Neural cell (in vitro differentiated cells): ENCODE results near the gene DCST1. TPM values are rescaled to one million over a fixed set of nuclear protein-coding genes. Genes with fewer than 3 reads are reported as not detected.

Experiments
- H2AFZ ChIP-seq: fragments of 200-600, 300-800 bp; sonication (generic), shearing (Covaris generic); 2 replicates; pipeline ENCODE4 v1.6.0; 2014; ENCODE audit warnings: low read depth, mild to moderate bottlenecking, antibody characterized with exemption, low read length, moderate library complexity
- H3F3A ChIP-seq: fragments of 200-600 bp; shearing (Covaris generic); 2 replicates; pipeline ENCODE4 v1.6.1; 2016; ENCODE audit warnings: mild to moderate bottlenecking, moderate library complexity, mixed read lengths, antibody characterized with exemption, low read length; ENCODE audit not compliant: insufficient read depth, poor library complexity, severe bottlenecking
- H3K27ac ChIP-seq: fragments of 200-600, 300-800 bp; sonication (generic), shearing (Covaris generic); 2 replicates; pipeline ENCODE4 v1.5.1; 2014; ENCODE audit warnings: mild to moderate bottlenecking, low read length, moderate library complexity
- H3K27me3 ChIP-seq: fragments of 300-800, 200-600 bp; sonication (generic), shearing (Covaris generic); 2 replicates; pipeline ENCODE4 v1.6.0; 2014; ENCODE audit warnings: mild to moderate bottlenecking, low read depth, low read length, moderate library complexity; ENCODE audit not compliant: insufficient read depth
- H3K36me3 ChIP-seq: fragments of 300-800, 200-600 bp; sonication (generic), shearing (Covaris generic); 2 replicates; pipeline ENCODE4 v1.5.1; 2014; ENCODE audit warnings: mild to moderate bottlenecking, antibody characterized with exemption, low read length, moderate library complexity; ENCODE audit not compliant: insufficient read depth
- H3K4me2 ChIP-seq: fragments of 300-800, 200-600 bp; sonication (generic), shearing (Covaris generic); 2 replicates; pipeline ENCODE4 v1.6.0; 2014; ENCODE audit warnings: mild to moderate bottlenecking, low read length
- H3K4me3 ChIP-seq: fragments of 300-800, 200-600 bp; sonication (generic), shearing (Covaris generic); 2 replicates; pipeline ENCODE4 v1.5.1; 2014; ENCODE audit warnings: mild to moderate bottlenecking, low read length, moderate library complexity
- H3K79me2 ChIP-seq: fragments of 200-600 bp; shearing (Covaris generic); replicated peaks from 2 replicates; pipeline ENCODE4 v1.6.0; 2014; ENCODE audit warnings: mild to moderate bottlenecking, low read length, moderate library complexity; ENCODE audit not compliant: insufficient read depth
- H3K9ac ChIP-seq: fragments of 300-800, 200-600 bp; sonication (generic), shearing (Covaris generic); 2 replicates; pipeline ENCODE4 v1.6.1; 2016; ENCODE audit warnings: mild to moderate bottlenecking, low read length, mixed read lengths
- H3K9me2 ChIP-seq: fragments of 200-600 bp; shearing (Covaris generic); 2 replicates; pipeline ENCODE4 v1.6.1; 2016; ENCODE audit warnings: mild to moderate bottlenecking, low read length, mixed read lengths; ENCODE audit not compliant: insufficient read depth
- H3K9me3 ChIP-seq: fragments of 200-600, 300-800 bp; sonication (generic), shearing (Covaris generic); 2 replicates; pipeline ENCODE4 v1.6.1; 2016; ENCODE audit warnings: mild to moderate bottlenecking, mixed run types, low read length, moderate library complexity, mixed read lengths
- H4K20me1 ChIP-seq: fragments of 200-600 bp; shearing (Covaris generic); 2 replicates; pipeline ENCODE4 v1.6.1; 2016; ENCODE audit warnings: mild to moderate bottlenecking, mixed run types; ENCODE audit not compliant: insufficient read depth
- EP300 ChIP-seq: fragments of 450-650 bp; conservative IDR thresholded peaks from 2 replicates; pipeline ENCODE4 v1.6.1; 2014; ENCODE audit warnings: antibody characterized with exemption, mild to moderate bottlenecking, moderate library complexity; ENCODE audit not compliant: poor library complexity, severe bottlenecking
- EZH2 ChIP-seq: fragments of 200-600, 300-800 bp; shearing (Covaris generic), sonication (generic); IDR thresholded peaks from 2 replicates; pipeline ENCODE4 v1.6.1; 2014; ENCODE audit warnings: antibody characterized with exemption, low read length, borderline replicate concordance, mild to moderate bottlenecking; ENCODE audit not compliant: insufficient read depth, poor library complexity, severe bottlenecking
- MXI1 ChIP-seq: fragments of 450-650 bp; conservative IDR thresholded peaks from 2 replicates; pipeline ENCODE4 v1.6.1; 2014; ENCODE audit warnings: antibody characterized with exemption, mild to moderate bottlenecking; ENCODE audit not compliant: poor library complexity, severe bottlenecking
- POLR2AphosphoS5 ChIP-seq: IDR thresholded peaks from 2 replicates; pipeline ENCODE4 v1.6.1; 2012
- RAD21 ChIP-seq: fragments of 450-650 bp; conservative IDR thresholded peaks from 2 replicates; pipeline ENCODE4 v1.6.1; 2014; ENCODE audit warnings: antibody characterized with exemption, mild to moderate bottlenecking, moderate library complexity
- SMC3 ChIP-seq: fragments of 450-650 bp; conservative IDR thresholded peaks from 2 replicates; pipeline ENCODE4 v1.6.1; 2014; ENCODE audit warnings: antibody characterized with exemption, mild to moderate bottlenecking, moderate library complexity; ENCODE audit not compliant: poor library complexity
- TAF1 ChIP-seq: IDR thresholded peaks from 2 replicates; pipeline ENCODE4 v1.6.1; 2012; ENCODE audit warnings: low read depth
- polyA plus RNA-seq: library from polyadenylated mRNA; depleted of rRNA; stranded (reverse); fragments of >200 nt; gene quantifications from 2 replicates; pipeline ENCODE4 v1.2.3, GENCODE V29; 2014
- TF ChIP-seq, protein P1 (sequence below): IDR thresholded peaks from 2 replicates; pipeline ENCODE4 v1.6.1; 2012; ENCODE audit warnings: borderline replicate concordance
- TF ChIP-seq, protein P2 (sequence below): fragments of 450-650 bp; IDR thresholded peaks from 2 replicates; pipeline ENCODE4 v1.5.1; 2014; ENCODE audit warnings: antibody characterized with exemption, mild to moderate bottlenecking, moderate library complexity; ENCODE audit not compliant: poor library complexity, severe bottlenecking

The DCST1 gene
- polyA plus RNA-seq, 1 donor from 2014 or later: not detected

DNA sequence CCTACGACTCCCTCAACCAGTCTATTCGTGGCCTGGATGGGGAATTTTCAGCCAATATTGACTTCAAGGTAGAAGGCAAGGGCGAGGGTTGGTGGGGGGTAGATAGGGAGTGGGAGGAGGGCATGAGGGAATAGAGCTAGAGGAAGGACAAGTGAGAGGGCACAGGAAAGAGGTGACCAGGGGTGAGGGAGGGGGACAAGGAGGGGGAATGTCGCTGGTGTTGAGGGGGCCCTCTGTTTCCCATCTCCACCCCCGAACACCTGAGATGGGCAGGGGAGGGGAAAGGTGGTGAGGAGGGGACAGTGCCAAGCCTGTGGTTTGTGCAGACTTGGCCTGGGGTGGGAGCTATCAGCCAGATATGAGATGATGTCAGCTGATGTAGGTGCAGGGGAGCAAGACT lies 9.2 kb downstream of the DCST1 start:
- Histone ChIP-seq H3K4me2 (no peak overlapping the region), H3K27me3 (no peaks in the 10 kb centered on the region), H3K9ac (no peak overlapping the region), H3K9me3 (no peaks in the 10 kb centered on the region), H3K79me2 (no peaks in the 10 kb centered on the region), H3K4me3 (no peak overlapping the region), H4K20me1 (no peaks in the 10 kb centered on the region), H3K9me2 (no peaks in the 10 kb centered on the region), H2AFZ (no peak overlapping the region), H3F3A (no peaks in the 10 kb centered on the region), H3K27ac (no peak overlapping the region), H3K36me3 (no peaks in the 10 kb centered on the region)
- TF ChIP-seq RAD21 (no peak), EP300 (no peak), POLR2AphosphoS5 (no peak), MXI1 (no peak), TAF1 (no peak), SMC3 (no peak), EZH2 (no peak)
- TF ChIP-seq, protein P1, sequence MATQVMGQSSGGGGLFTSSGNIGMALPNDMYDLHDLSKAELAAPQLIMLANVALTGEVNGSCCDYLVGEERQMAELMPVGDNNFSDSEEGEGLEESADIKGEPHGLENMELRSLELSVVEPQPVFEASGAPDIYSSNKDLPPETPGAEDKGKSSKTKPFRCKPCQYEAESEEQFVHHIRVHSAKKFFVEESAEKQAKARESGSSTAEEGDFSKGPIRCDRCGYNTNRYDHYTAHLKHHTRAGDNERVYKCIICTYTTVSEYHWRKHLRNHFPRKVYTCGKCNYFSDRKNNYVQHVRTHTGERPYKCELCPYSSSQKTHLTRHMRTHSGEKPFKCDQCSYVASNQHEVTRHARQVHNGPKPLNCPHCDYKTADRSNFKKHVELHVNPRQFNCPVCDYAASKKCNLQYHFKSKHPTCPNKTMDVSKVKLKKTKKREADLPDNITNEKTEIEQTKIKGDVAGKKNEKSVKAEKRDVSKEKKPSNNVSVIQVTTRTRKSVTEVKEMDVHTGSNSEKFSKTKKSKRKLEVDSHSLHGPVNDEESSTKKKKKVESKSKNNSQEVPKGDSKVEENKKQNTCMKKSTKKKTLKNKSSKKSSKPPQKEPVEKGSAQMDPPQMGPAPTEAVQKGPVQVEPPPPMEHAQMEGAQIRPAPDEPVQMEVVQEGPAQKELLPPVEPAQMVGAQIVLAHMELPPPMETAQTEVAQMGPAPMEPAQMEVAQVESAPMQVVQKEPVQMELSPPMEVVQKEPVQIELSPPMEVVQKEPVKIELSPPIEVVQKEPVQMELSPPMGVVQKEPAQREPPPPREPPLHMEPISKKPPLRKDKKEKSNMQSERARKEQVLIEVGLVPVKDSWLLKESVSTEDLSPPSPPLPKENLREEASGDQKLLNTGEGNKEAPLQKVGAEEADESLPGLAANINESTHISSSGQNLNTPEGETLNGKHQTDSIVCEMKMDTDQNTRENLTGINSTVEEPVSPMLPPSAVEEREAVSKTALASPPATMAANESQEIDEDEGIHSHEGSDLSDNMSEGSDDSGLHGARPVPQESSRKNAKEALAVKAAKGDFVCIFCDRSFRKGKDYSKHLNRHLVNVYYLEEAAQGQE: no peak
- TF ChIP-seq, protein P2, sequence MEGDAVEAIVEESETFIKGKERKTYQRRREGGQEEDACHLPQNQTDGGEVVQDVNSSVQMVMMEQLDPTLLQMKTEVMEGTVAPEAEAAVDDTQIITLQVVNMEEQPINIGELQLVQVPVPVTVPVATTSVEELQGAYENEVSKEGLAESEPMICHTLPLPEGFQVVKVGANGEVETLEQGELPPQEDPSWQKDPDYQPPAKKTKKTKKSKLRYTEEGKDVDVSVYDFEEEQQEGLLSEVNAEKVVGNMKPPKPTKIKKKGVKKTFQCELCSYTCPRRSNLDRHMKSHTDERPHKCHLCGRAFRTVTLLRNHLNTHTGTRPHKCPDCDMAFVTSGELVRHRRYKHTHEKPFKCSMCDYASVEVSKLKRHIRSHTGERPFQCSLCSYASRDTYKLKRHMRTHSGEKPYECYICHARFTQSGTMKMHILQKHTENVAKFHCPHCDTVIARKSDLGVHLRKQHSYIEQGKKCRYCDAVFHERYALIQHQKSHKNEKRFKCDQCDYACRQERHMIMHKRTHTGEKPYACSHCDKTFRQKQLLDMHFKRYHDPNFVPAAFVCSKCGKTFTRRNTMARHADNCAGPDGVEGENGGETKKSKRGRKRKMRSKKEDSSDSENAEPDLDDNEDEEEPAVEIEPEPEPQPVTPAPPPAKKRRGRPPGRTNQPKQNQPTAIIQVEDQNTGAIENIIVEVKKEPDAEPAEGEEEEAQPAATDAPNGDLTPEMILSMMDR: no peak

DNA sequence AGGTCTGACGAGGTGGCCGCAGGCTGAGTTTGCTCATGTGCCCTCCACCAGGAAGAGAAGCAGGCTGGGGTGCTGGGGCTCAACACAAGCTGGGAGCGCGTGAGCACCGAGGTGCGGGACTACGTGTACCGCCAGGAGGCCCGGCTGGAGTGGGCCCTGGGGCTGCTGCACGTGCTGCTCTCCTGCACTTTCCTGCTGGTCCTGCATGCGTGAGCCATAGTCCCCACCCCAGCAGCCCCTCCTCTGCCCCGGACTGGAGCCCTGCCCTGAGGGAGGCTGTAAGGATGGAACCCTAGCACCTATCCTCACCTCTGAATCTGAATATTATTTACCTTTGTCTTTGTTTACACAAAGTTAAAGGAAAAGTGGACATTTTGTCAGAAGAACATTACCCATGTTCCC lies 9.7 kb downstream of the DCST1 start:
- Histone ChIP-seq H3K9me2 (no peaks in the 10 kb centered on the region), H3F3A (no peaks in the 10 kb centered on the region)
- TF ChIP-seq POLR2AphosphoS5 (no peak), SMC3 (no peak), TAF1 (no peak), EZH2 (no peak), RAD21 (no peak)
- TF ChIP-seq, protein P2: no peak

More for the DNA sequence above, 9.7 kb downstream of the DCST1 start:
- no peaks in the 10 kb centered on the region for H3K36me3 ChIP-seq
- no peaks in the 10 kb centered on the region for H3K9me3 ChIP-seq
- H2AFZ ChIP-seq: no peak overlapping the region
- H4K20me1 ChIP-seq: no peaks in the 10 kb centered on the region
- H3K4me2 ChIP-seq: no peak overlapping the region
- no peak overlapping the region for H3K9ac ChIP-seq
- H3K4me3 ChIP-seq: no peak overlapping the region
- H3K27ac ChIP-seq: no peak overlapping the region
- no peaks in the 10 kb centered on the region for H3K79me2 ChIP-seq
- H3K27me3 ChIP-seq: no peaks in the 10 kb centered on the region
